T47D (cell line): Measurements from ENCODE around the gene AP3S2.
"Not testable (repeated sequence)": the region's sequence is repeated elsewhere in the genome, so short reads cannot be mapped to it uniquely, and the experiment has no call there.

Source experiments
- DNase-seq, 2 experiments: peaks; one replicate each; pipeline versions ENCODE4 v3.0.0 to v3.0.0-alpha.2; 2011 to 2012; ENCODE audit warnings: low read depth in 1 of 2, low spot score in 1 of 2
- JUND ChIP-seq: IDR thresholded peaks from 2 replicates; pipeline ENCODE4 v1.6.1; 2012; ENCODE audit warnings: low read depth
- in situ Hi-C: cut with HindIII; loops from 2 replicates; pipeline ENCODE4 v1.10.0; 2016; ENCODE audit warnings: low sequenced_read_pairs, low pct_unique_long_range_greater_than_20kb

Gene AP3S2

GRCh38 chr15:89899295-89899945 is 5.6 kb upstream of the AP3S2 start:
- in situ Hi-C loops, result no loop called here
- DNase-seq, result no peak
- TF ChIP-seq JUND, result no peak

DNA sequence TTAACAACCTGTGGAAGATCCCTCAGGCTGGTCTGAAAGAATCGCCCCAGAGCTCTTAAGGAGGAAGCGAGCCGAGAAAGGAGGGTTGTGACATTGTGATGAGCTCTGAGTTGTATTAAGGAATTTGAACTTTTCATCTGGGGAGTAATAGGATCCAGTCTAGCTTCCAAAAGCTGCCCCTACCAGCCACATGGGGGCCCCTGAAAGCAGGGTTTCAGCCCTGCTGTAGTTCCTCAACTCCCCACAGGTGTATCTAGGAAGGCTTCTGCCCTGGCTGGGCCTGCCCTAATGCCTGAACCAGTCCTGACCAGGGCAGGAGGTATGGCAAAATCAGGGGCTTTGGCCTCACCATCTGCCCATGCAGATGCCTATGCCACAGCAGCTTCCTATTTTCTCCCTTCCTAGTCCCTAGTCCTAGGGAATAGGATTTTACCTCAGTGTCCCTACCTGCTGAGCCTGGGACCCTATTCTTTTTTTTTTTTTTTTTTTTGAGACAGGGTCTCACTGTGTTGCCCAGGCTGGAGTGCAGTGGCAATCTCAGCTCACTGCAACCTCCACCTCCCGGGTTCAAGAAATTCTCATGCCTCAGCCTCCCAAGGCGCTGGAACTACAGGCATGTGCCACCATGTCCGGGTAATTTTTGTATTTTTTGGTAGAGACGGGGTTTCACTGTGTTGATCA is 5.0 kb upstream of the AP3S2 start:
- TF ChIP-seq JUND, result no peak
- DNase-seq, result peak; percentile 75 to 89
- in situ Hi-C loops, result no loop called here

GRCh38 chr15:89898146-89898545 is 4.4 kb upstream of the AP3S2 start:
- no peak for TF ChIP-seq JUND
- no peak for DNase-seq
- in situ Hi-C loops, result no loop called here

GRCh38 chr15:89893027-89893426 is 767 bp downstream of the AP3S2 start:
- no peak for TF ChIP-seq JUND
- DNase-seq, result no peak
- in situ Hi-C loops, result no loop called here

DNA sequence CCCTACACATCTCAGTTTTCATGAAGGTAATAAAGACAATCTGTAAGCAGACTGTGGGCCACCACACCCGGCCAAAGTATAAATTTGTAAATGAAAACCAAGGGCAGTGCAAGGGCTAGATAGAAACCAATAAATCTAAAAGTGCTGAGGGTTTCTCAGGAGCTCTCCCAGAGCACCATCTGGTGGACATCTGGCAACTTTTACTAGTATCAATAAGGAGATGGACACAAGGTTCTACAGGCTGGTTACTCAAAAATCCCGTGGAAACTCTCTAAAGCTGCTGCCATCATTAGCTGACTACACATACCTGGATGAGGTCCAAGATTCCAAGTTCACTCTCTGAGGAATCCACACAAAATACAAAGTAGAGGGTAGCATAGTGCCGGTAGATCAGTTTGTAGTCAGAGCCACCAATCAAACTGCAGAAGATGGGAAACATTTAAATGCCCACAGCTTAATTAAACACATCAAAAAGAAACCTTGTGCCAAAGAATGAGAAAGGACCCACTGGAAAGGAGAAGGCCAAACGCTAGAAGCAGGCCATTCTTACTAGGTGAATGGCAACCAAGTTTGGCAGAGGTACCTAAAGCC is 5.5 kb downstream of the AP3S2 start:
- in situ Hi-C loops, result no loop called here
- TF ChIP-seq JUND, result no peak
- DNase-seq, result peak in 1 of 2 experiments; percentile 82

DNA sequence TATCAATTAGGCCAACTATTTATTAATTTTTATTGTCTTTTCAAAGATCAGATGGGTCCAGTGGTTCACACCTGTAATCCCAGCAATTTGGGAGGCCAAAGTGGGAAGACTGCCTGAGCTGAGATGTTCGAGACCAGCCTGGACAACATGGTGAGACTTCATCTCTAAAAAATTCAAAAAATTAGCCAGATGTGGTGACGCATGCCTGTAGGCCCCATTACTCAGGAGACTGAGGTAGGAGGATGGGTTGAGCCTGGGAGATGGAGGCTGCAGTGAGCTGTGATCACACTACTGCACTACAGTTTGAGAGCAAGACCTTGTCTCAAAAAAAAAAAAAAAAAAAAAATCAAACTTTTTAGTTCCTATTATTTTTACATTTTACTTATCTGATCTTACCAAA is 8.2 kb downstream of the AP3S2 start:
- DNase-seq, result no peak
- no peak for TF ChIP-seq JUND
- in situ Hi-C loops, result no loop called here

DNA sequence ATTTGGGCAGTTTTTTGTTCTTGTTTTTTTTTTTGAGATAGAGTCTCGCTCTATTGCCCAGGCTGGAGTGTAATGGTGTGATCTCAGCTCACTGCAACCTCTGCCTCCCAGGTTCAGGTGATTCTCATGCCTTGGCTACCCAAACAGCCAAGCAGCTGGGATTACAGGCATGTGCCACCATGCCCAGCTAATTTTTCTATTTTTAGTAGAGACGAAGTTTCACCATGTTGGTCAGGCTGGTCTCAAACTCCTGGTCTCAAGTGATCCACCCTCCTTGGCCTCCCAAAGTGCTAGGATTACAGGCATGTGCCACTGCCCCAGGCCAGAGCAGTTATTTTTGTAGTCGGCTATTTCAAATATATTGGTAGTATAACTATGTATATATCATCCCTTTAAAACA is 8.6 kb downstream of the AP3S2 start:
- in situ Hi-C loops, DNase-seq: not testable (repeated sequence)

GRCh38 chr15:89883518-89883917 is 10.3 kb downstream of the AP3S2 start:
- DNase-seq, result no peak
- TF ChIP-seq JUND, result no peak
- in situ Hi-C loops, result no loop called here

- peak in 1 of 2 experiments; percentile 22 for DNase-seq
- no peak for TF ChIP-seq JUND
Measured at GRCh38 chr15:89880727-89881126, 13.1 kb downstream of the AP3S2 start.

DNA sequence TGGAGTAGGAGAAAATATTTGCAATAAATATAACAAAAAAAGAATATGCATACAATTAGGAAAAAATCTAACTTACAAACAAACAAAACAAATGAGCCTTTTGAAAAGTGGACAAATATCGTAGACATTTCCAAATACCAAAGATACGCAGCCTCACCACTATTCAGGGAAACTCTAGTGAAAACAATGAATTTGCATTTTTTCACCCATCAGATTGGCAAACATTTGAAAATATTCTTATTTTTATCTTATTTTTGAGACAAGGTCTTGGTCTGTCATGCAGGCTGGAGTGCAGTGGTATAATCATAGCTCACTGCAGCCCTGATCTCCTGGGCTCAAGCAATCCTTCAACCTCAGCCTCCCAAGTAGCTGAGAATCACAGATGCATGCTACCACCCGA is 15.5 kb downstream of the AP3S2 start:
- no peak for DNase-seq
- TF ChIP-seq JUND, result no peak
- in situ Hi-C loops, result no loop called here

More at GRCh38 chr15:89880727-89881126, 13.1 kb downstream of the AP3S2 start:
- in situ Hi-C loops, result no loop called here

DNA sequence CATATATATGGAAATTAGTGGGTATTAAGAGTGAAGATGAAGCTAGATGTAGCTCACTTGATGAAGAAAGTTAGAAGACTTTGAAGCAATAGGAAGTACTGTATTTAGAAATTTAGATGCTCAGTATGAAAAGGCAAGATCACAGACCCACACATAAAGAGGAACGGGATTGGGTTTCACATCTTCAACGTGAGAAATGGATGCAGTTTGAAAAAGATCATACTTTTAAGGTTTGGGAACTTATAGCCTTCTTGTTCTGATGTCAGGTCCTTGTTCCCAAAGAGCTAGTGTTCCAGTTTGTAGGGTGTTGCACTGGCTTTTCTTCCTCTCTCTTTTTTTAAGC is 16.7 kb downstream of the AP3S2 start:
- no peak for DNase-seq
- in situ Hi-C loops, result no loop called here
- TF ChIP-seq JUND, result no peak

DNA sequence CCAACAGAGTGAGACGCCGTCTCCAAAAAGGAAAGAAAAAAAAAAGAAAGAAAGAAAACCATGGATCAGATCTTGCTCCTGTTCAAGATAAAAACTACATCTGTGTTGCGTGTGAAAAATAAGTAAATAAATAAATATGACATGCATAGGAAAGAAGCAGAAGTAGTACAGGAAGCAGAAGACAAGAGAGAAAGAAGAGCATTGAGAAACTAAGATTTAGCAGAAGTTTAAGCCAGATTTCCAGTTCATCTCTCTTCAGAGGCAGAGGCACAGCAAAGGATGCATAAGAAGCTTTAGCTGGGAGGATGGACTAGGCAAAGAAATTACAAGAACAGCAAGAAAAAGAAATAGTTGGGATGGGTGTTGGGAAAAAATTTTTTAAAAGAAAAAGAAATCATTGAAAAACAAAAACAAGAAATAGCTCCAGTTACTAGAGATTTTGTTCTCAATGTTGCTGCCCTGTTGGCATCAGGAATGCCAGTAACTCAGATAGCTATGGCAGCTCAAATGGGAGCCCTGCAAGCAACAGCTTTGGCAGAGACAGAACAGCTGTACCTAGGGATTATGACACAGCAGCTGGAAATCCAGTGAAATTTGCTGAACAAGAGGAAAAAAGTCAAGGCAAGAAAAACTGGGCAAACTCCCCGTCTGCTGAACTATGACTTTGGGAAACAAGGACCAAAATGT is 17.3 kb downstream of the AP3S2 start:
- in situ Hi-C loops, result no loop called here
- no peak for TF ChIP-seq JUND
- no peak for DNase-seq

DNA sequence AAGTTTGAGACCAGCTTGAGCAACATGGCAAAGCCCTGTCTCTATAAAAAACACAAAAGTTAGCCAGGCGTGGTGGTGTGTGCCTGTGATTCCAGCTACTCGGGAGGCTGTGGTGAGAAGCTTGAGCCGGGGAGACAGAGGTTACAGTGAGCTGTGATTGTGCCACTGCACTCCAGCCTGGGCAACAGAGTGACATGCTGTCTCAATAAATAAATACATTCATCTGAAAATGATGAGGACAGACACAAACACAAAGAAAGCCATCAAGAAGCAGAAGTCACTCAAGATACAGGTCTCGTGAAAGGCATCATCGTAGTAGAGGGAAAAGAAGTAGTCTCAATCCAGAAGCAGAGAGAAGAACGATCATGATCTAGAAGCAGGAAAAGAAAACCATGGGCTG is 18.1 kb downstream of the AP3S2 start:
- no peak for TF ChIP-seq JUND
- in situ Hi-C loops, result no loop called here
- DNase-seq, result no peak
